HL-60/S4 treated with phorbol 12-myristate 13-acetate at 8.2 ng/mL for 4 days and 3 days (cell line): ENCODE data around the gene SPIB.
"Not testable (repeated sequence)": the region's sequence is repeated elsewhere in the genome, so short reads cannot be mapped to it uniquely, and the experiment has no call there.

Experiments
- in situ Hi-C: fragments of 300-500 bp; cut with MboI; formaldehyde crosslinking; loops from 2 replicates; pipeline ENCODE4 v1.15.0; 2022; ENCODE audit warnings: low sequenced_read_pairs

The SPIB gene

DNA sequence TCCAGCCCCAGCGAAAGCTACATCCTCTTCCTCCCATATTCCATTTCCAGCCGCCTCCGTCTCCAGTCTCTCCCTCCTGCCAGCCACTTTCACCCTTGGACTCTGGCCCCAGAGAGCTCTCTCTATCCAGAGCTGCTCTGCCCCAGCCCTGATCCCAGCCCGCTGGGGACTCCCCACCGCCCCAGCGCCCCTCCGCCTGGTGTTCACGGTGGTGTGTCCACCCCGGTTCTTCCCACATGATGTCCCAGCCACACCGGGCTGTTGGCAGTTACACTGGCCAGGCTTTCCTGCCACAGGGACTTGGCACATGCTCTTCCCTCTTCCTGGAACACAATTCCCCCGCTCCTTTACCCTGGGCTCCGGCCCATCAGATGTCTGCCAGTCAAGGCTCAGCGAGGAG is 46.3 kb downstream of the SPIB start:
- in situ Hi-C loops = loop anchor here (10.0 kb wide), 1 partner anchor 100 kb away; the partner anchor contains the start of gene NAPSA

DNA sequence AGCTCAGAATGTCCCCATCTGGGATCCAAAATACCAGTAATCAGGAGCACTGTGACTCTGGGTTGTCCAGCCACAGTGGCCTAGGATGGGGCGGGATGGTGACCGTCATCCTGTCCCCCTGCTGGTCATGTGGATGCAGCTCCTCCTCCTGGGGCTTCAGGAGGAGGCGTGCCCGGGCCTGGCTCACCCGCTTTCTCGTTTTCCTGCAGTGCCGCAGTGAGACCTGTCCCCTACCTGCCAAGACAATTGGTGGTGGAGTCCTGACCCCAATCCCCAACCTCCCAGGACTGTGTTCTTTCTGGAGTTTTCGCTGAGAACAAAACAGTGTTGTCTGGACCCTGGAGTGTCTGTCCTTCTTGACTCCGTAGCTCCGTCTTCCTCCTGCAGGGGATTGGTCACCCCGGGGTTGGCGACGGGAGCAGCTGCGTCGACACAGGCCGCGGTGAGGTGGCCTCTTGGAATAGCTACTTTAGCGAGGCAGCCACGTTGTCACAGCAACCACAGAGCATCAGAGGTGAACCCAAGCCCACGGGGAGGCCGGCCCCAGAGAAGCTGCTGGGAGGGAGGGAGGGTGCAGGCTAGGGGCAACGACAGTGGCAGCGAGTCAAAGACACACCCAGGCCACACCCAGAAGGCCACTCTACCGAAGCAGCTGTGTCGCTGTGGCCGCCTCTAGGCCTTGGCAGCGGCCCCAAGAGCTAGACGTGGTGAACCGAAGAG is 47.4 kb downstream of the SPIB start:
- in situ Hi-C loops = loop anchor here (10.0 kb wide), 1 partner anchor 101 kb away; the partner anchor contains the start of gene NAPSA

DNA sequence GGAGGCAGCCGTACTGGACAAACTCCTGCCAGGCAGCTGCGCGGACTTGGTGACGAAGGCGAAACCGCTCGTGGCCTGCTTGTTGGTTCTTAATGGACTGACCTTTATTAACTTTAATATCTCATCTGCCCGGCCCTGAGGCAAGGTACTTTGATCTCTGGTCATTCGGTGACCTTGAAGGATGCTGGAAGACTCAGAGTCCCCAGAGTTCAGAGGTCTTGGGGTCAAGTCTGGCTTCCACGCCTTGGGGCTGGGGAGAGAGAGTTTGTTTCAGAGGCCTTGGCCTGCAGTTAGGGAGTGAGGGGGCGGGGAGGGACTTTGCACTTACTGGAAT is 47.9 kb downstream of the SPIB start:
- in situ Hi-C loops = loop anchor here (10.0 kb wide), 1 partner anchor 102 kb away; the partner anchor contains the start of gene NAPSA

DNA sequence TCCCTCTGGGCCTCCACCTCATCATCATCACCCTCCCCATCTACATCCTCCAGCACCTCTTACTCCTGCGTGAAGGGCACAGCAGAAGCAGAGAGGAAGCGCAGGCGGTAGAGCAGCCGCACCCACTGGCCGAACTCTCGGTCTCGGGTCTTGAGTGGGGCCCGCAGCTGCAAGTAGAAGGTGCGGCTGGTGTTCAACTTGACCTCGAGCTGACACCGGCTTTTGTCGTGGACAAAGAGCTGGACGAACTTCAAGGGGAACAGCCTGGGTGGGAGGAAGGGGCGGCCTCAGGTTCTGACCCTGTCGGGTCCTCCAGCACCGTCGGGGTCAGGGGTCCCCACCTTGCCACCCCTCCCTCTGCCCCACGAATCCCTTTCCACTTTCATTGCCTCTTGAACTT is 48.8 kb downstream of the SPIB start:
- in situ Hi-C loops = loop anchor here (10.0 kb wide), 1 partner anchor 103 kb away; the partner anchor contains the start of gene NAPSA

DNA sequence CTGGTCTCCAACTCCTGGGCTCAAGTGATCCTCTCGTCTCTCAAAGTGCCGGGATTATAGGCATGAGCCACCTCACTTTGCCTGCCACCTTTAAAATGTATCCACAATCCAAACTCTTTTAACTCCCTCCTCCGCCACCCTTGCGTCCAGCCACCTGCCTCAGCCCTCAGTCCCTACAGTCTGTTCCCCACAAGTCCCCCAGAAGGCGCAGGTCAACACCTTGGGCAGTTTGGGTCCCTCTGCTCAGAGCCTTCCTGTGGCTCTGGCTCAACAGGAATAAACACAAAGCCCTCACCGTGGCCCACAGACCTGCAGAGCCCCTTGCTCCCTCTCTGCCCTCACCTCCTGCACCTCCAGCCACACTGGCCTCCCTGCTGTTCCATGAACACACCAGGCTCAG is 50.1 kb downstream of the SPIB start:
- in situ Hi-C loops = loop anchor here (10.0 kb wide), 1 partner anchor 104 kb away; the partner anchor contains the start of gene NAPSA

DNA sequence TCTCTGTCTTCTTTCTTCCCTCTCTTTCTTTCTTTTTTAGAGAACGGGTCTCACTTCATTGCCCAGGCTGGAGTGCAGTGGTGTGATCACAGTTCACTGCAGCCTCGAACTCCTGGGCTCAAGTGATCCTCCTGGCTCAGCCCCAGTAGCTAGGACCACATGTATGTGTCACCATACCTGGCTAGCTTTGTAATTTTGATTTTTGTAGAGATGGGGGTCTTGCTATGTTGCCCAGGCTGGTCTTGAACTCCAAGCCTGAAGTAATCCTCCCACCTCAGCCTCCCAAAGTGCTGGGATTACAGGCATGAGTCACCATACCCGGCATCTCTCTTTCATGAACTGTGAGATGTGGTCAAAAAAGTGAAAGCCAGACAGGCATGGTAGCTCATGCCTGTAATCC is 54.6 kb downstream of the SPIB start:
- in situ Hi-C loops = not testable (repeated sequence)

DNA sequence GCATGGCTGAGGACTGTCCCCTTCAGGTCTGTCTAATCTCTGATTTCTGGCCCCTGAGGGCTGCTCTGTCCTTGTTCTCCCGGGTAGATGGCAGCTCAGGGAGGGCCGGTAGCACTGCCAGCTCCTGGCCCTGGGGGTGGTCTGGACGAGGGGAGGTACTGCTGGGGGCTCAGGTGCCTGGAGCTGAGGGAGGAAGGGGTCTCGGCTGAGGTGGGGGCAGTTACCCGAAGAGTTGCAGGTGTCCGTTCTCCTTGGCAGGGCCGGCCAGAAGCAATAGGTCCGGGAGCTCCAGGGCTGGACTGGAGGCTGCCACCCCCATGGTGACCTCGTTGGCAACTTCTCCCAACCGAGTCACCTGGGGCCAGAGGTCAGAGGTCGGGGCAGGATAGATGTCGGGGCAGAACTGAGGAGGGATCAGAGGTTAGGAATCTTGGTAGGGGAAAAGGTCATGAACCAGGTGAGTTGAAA is 56.4 kb downstream of the SPIB start:
- in situ Hi-C loops = no loop called here

DNA sequence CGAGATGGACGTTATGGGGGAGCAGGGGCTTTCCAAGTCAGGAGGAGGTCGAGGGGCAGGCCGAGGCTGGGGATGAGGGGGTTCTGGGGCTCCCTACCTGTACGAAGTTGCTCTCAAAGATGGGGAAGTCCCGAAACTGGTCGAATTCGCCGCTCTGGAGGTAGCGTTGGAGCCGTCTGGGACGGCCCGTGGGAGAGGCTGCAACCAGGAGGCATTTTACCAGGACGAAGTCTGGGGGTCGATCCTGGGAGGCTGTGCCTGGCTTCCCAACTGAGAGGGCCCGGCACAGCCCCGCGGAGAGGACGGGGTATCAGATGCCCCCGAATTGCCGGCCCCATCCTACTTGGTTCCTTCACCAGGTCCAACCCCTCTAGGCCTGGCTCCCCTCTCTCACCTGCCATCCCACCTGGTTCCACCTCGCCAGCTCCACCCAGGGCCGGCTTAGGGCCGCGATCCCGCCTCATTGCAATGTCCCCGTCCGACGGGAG is 57.0 kb downstream of the SPIB start:
- in situ Hi-C loops = no loop called here

DNA sequence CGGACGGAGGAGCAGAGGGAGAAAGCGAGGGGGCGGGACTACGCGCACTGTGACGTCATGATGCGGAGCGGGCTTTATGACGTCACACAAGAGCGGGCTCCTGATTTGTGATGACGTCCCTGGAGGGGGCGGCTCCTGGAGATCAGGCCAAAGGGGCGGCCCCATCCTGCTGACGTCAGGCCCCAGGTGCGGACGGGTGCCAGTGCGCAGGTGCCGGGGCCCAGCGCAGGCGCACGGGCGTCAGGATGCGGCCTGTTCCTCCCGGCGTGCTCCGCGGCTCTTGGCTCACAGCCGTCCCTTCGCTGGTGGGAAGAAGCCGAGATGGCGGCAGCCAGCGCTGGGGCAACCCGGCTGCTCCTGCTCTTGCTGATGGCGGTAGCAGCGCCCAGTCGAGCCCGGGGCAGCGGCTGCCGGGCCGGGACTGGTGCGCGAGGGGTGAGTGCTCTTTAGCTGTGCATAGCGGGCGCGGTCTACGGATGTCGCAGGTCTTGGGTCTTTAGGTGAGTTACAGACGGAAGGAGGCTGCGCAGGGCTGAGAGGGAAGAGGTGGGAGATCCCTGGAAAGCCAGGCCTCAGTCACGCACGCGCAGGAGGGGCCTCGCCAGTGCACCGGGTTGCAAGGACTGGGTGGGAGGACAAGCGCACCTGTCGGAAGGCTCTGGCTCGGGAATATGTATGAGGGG is 57.6 kb downstream of the SPIB start, which contains the start of the genes EMC10 and GARIN5A:
Gene EMC10 (plus strand): TSS at position 284 of the 683 bp plus-strand sequence. CDS start 38 bp downstream, at position 322.
Gene GARIN5A (minus strand): TSS at position 625 of the 683 bp plus-strand sequence. CDS start 460 bp downstream, at position 165.
- in situ Hi-C loops = no loop called here

DNA sequence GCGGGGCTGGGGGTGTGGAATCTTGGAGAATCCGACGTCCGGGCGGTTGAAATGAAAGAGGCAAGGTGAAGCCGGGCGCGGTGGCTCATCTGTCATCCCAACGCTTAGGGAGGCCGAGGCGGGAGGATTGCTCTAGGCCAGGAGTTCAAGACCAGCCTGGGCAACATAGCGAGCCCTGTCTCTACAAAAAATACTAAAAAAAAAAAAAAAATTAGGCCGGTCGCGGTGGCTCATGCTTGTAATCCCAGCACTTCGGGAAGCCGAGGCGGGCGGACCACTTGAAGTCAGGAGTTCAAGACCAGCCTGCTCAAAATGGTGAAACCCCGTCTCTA is 58.1 kb downstream of the SPIB start:
- in situ Hi-C loops = no loop called here

DNA sequence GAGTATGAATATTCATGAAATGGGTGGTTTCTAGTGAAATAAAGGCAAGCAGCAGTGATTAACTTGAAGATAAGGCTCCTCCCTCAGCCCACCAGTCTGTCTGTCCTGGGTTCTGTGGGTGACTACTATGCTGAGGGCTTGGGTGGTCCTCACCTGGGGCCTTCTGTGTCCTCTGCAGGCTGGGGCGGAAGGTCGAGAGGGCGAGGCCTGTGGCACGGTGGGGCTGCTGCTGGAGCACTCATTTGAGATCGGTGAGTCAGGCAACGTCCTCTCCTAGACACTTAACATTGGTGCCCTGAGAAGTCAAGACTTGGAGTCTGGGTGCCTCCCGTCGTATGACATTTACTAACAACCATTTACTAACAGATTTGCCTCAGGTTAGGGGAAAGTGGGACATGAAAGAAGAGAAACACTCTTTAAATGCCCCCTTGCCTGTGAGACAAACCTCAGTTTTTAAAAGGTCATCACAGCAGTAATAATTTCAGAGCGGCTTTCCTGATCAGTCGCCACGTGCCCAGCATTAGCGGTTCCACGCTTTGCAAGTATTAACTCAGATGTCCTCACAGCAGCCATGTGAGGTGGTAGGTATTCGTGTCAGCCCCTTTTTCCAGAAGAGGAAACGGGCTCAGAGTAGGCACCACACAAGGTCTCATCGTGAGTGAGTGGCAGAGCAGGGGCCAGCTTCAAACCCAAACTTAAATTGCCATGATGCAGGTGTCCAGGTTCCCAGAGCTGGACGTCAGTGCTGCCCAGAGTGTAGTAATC is 59.2 kb downstream of the SPIB start:
- in situ Hi-C loops = no loop called here

DNA sequence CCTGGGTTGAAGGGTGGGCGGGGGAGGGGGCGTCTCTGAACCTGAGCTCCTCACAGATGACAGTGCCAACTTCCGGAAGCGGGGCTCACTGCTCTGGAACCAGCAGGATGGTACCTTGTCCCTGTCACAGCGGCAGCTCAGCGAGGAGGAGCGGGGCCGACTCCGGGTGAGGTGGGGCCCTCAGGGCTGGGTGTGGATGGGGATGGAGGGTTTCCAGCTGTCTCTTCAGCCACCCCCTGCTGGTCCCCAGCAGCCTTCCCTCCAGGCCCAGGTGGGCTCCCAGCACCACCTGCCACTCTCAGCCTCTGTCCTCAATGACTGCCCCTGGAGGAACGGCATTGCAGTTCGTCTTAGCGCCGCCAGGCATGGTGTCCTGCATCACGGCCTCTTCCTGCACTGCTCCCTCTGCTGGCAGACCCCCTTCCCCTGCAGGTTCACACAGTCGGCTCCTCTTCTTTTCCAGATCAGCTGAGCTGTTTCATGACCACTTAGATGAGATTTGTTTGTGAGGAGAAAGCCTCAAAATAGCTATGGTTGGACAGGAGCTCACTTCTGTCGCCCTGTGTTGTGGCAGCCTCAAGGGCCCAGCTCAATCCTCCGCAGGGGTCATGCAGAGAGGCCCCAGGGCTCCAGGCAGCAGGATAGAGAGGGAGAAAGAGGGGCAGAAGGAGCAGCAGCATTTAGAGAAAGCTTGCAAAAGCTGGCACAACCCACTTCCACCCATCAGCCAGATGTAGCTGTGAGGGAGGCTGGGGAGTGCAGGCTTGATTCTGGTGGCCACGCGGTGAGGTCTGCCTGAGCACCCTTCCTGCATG is 60.4 kb downstream of the SPIB start:
- in situ Hi-C loops = no loop called here

DNA sequence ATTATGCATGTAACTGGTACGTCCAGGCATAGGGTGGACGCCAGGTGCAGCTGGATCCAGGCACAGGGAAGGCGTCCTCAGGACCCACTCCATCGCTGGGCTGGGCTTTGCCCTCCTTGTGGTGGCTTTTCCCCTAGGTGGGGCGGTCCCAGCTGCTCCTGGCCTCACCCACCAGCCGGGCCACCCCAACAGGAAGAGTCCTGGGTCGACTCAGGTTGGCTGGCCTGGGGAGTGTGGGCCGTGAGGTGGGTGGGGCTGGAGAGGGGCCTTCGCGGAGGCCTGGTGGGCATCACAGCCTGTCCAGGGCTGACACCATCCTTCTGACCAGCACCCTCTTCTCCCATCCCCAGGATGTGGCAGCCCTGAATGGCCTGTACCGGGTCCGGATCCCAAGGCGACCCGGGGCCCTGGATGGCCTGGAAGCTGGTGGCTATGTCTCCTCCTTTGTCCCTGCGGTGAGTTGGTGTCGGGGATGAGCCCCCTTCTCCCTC is 61.1 kb downstream of the SPIB start:
- in situ Hi-C loops = no loop called here

DNA sequence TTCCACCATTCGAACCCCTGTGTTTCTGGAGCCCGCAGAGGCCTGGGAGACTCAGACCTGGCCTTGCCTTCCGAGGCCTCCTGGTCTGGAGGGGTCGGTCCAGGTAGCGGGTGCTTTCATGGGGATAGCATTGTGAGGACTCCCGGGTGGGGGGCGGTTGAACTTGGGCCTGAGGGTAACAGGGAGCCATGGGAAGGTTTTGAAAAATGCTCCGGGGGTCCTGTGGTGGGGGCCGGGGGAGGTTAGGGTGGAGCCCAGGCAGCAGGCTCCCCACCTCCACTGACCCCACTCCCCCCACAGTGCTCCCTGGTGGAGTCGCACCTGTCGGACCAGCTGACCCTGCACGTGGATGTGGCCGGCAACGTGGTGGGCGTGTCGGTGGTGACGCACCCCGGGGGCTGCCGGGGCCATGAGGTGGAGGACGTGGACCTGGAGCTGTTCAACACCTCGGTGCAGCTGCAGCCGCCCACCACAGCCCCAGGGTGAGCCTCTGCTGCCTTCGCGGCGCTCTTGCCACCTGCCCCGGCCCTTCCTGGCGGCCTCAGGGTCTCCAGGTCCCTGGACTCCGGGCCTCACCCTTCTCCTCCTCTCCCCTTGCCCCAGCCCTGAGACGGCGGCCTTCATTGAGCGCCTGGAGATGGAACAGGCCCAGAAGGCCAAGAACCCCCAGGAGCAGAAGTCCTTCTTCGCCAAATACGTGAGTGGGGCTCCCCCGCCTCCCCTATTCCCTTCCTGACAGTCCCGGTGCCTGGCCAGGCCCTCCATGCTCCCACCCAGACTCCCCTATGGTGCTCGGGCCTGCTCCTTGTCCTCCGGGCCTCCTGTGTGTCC is 61.8 kb downstream of the SPIB start:
- in situ Hi-C loops = no loop called here
